Measurements from ENCODE around the gene VANGL2.

The VANGL2 gene

GRCh38 chr1:160427625-160428024 lies 27.3 kb downstream of the VANGL2 start:
- Histone ChIP-seq H3K36me3 (ENCODE audit: control insufficient read depth, insufficient read depth, low read length) (peaks cover 8% of the 10 kb centered on the region), H3K27ac (ENCODE audit: low read depth, low read length) (no peak overlapping the region), H3K27me3 (ENCODE audit: control insufficient read depth, insufficient read depth, low read length) (no peaks in the 10 kb centered on the region), H3K9ac (ENCODE audit: low read length) (no peak overlapping the region), H3K4me1 (ENCODE audit: control insufficient read depth, insufficient read depth, low read length) (no peaks in the 10 kb centered on the region), H3K4me3 (ENCODE audit: low read length) (no peak overlapping the region)

- H3K4me1 ChIP-seq (ENCODE audit: control insufficient read depth, insufficient read depth, low read length) = no peaks in the 10 kb centered on the region
- H3K9ac ChIP-seq (ENCODE audit: low read length) = no peak overlapping the region
- H3K27me3 ChIP-seq (ENCODE audit: control insufficient read depth, insufficient read depth, low read length) = no peaks in the 10 kb centered on the region
- peaks cover 8% of the 10 kb centered on the region for H3K36me3 ChIP-seq (ENCODE audit: control insufficient read depth, insufficient read depth, low read length)
- no peak overlapping the region for H3K27ac ChIP-seq (ENCODE audit: low read depth, low read length)
- no peak overlapping the region for H3K4me3 ChIP-seq (ENCODE audit: low read length)
These were observed 27.7 kb downstream of the VANGL2 start for GRCh38 chr1:160428053-160428452.

DNA sequence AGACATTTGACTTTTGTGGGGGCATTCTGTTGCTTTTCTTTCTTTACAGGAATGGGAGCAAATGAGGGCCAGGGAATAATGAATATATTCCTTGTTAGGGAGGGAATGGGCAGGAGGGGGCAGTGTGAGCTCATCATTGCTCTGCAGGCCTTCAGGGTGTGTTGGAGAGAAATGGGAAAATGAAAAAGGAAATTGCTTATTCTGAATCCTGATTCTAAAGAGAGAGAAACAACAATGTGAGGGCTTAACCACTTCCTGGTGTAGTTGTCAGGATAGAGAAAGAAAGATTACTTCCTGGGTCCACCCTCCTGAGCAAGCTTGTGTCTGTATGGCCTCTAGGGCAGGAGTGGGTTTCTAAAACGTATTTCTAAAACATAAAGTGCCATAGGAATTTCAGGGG lies 28.3 kb downstream of the VANGL2 start:
- no peak overlapping the region for H3K27ac ChIP-seq (ENCODE audit: low read depth, low read length)
- H3K27me3 ChIP-seq (ENCODE audit: control insufficient read depth, insufficient read depth, low read length) = no peaks in the 10 kb centered on the region
- H3K36me3 ChIP-seq (ENCODE audit: control insufficient read depth, insufficient read depth, low read length) = peaks cover 8% of the 10 kb centered on the region
- no peak overlapping the region for H3K9ac ChIP-seq (ENCODE audit: low read length)
- no peak overlapping the region for H3K4me3 ChIP-seq (ENCODE audit: low read length)
- H3K4me1 ChIP-seq (ENCODE audit: control insufficient read depth, insufficient read depth, low read length) = no peaks in the 10 kb centered on the region

DNA sequence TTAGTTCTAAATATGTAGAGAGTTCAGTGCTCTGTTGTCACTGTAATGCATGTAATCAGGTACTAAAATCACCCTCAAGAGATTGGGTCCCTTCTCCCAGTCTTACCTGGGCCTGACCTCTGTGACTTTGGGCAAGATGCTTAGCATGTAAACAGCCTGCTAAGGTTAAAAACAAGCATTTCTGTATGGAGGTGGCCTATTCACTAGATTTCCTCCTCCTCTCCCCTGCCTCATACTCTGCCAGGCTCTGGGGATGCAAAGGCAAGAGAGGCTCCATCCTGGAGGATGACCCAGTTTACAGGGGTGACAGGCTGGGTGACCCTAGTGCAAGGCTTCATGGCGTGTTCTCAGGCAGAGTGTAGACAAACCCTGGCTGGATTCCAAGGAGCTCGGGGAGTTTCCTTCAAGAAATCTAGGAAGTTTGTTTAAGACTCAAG lies 28.8 kb downstream of the VANGL2 start:
- H3K9ac ChIP-seq (ENCODE audit: low read length) = no peak overlapping the region
- H3K27me3 ChIP-seq (ENCODE audit: control insufficient read depth, insufficient read depth, low read length) = no peaks in the 10 kb centered on the region
- H3K4me3 ChIP-seq (ENCODE audit: low read length) = no peak overlapping the region
- no peak overlapping the region for H3K27ac ChIP-seq (ENCODE audit: low read depth, low read length)
- no peaks in the 10 kb centered on the region for H3K4me1 ChIP-seq (ENCODE audit: control insufficient read depth, insufficient read depth, low read length)
- H3K36me3 ChIP-seq (ENCODE audit: control insufficient read depth, insufficient read depth, low read length) = peaks cover 8% of the 10 kb centered on the region

GRCh38 chr1:160429702-160430535 lies 29.6 kb downstream of the VANGL2 start:
- Histone ChIP-seq H3K27ac (ENCODE audit: low read depth, low read length) (no peak overlapping the region), H3K4me1 (ENCODE audit: control insufficient read depth, insufficient read depth, low read length) (no peaks in the 10 kb centered on the region), H3K27me3 (ENCODE audit: control insufficient read depth, insufficient read depth, low read length) (no peaks in the 10 kb centered on the region), H3K9ac (ENCODE audit: low read length) (no peak overlapping the region), H3K4me3 (ENCODE audit: low read length) (no peak overlapping the region), H3K36me3 (ENCODE audit: control insufficient read depth, insufficient read depth, low read length) (peaks cover 2% of the 10 kb centered on the region)

- H3K27ac ChIP-seq (ENCODE audit: low read depth, low read length) = no peak overlapping the region
These were observed 30.6 kb downstream of the VANGL2 start for GRCh38 chr1:160431006-160431405.

DNA sequence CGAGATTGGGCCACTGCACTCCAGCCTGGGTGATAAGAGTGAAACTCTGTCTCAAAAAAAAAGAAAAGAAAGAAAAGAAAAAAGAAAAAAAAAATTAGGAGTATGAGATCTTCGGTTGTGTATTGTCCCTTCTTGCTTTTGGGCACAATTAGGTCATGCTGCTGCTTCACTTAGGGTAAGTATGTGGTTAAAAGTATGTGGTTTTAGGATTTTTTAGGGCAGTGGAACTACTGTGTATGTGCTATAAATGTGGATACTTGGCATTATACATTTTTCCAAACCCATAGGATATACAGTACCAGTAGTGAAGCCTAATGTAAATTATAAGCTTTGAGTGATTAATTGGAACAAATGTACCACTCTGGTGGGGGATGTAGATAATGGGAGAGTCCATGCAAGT lies 31.2 kb downstream of the VANGL2 start:
- Histone ChIP-seq H3K36me3 (ENCODE audit: control insufficient read depth, insufficient read depth, low read length) (no peaks in the 10 kb centered on the region), H3K27ac (ENCODE audit: low read depth, low read length) (no peak overlapping the region), H3K9ac (ENCODE audit: low read length) (no peak overlapping the region), H3K27me3 (ENCODE audit: control insufficient read depth, insufficient read depth, low read length) (no peaks in the 10 kb centered on the region), H3K4me3 (ENCODE audit: low read length) (no peak overlapping the region), H3K4me1 (ENCODE audit: control insufficient read depth, insufficient read depth, low read length) (no peaks in the 10 kb centered on the region)

More at GRCh38 chr1:160431006-160431405, 30.6 kb downstream of the VANGL2 start:
- Histone ChIP-seq H3K9ac (ENCODE audit: low read length) (no peak overlapping the region), H3K27me3 (ENCODE audit: control insufficient read depth, insufficient read depth, low read length) (no peaks in the 10 kb centered on the region), H3K36me3 (ENCODE audit: control insufficient read depth, insufficient read depth, low read length) (no peaks in the 10 kb centered on the region), H3K4me3 (ENCODE audit: low read length) (no peak overlapping the region), H3K4me1 (ENCODE audit: control insufficient read depth, insufficient read depth, low read length) (no peaks in the 10 kb centered on the region)

DNA sequence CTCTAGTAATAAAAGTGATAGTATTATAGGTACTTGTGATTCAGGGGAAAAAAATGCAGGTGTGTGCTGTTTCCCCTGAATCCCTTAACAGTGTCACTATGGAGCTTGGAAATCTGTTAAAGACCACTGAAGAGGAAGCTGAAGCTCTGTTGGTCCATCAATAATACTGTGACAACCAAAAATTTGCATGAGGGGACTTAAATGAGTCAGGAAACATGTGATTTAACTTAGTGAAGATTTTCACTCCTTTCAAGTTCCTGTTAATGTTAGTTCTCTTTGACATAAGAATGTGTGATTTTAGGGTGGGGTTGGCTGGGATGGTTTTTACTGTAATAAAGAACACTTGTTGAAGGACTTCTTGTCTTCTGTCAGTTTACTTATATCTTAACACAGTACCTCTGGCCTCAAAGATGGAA lies 32.0 kb downstream of the VANGL2 start:
- no peak overlapping the region for H3K4me3 ChIP-seq (ENCODE audit: low read length)
- H3K36me3 ChIP-seq (ENCODE audit: control insufficient read depth, insufficient read depth, low read length) = no peaks in the 10 kb centered on the region
- no peaks in the 10 kb centered on the region for H3K4me1 ChIP-seq (ENCODE audit: control insufficient read depth, insufficient read depth, low read length)
- no peak overlapping the region for H3K27ac ChIP-seq (ENCODE audit: low read depth, low read length)
- H3K9ac ChIP-seq (ENCODE audit: low read length) = no peak overlapping the region
- H3K27me3 ChIP-seq (ENCODE audit: control insufficient read depth, insufficient read depth, low read length) = no peaks in the 10 kb centered on the region

GRCh38 chr1:160436966-160437365 lies 36.6 kb downstream of the VANGL2 start:
- Histone ChIP-seq H3K27me3 (ENCODE audit: control insufficient read depth, insufficient read depth, low read length) (no peaks in the 10 kb centered on the region), H3K4me1 (ENCODE audit: control insufficient read depth, insufficient read depth, low read length) (no peaks in the 10 kb centered on the region), H3K4me3 (ENCODE audit: low read length) (no peak overlapping the region), H3K27ac (ENCODE audit: low read depth, low read length) (no peak overlapping the region), H3K9ac (ENCODE audit: low read length) (no peak overlapping the region), H3K36me3 (ENCODE audit: control insufficient read depth, insufficient read depth, low read length) (no peaks in the 10 kb centered on the region)

GRCh38 chr1:160437432-160438316 lies 37.3 kb downstream of the VANGL2 start:
- H3K9ac ChIP-seq (ENCODE audit: low read length) = no peak overlapping the region
- no peak overlapping the region for H3K27ac ChIP-seq (ENCODE audit: low read depth, low read length)
- H3K27me3 ChIP-seq (ENCODE audit: control insufficient read depth, insufficient read depth, low read length) = no peaks in the 10 kb centered on the region
- H3K36me3 ChIP-seq (ENCODE audit: control insufficient read depth, insufficient read depth, low read length) = no peaks in the 10 kb centered on the region
- peak overlapping the region; percentile 31 for H3K4me3 ChIP-seq (ENCODE audit: low read length)
- H3K4me1 ChIP-seq (ENCODE audit: control insufficient read depth, insufficient read depth, low read length) = no peaks in the 10 kb centered on the region

- no peak overlapping the region for H3K27ac ChIP-seq (ENCODE audit: low read depth, low read length)
- H3K27me3 ChIP-seq (ENCODE audit: control insufficient read depth, insufficient read depth, low read length) = no peaks in the 10 kb centered on the region
- no peaks in the 10 kb centered on the region for H3K4me1 ChIP-seq (ENCODE audit: control insufficient read depth, insufficient read depth, low read length)
- H3K4me3 ChIP-seq (ENCODE audit: low read length) = peak overlapping the region; percentile 31
- no peak overlapping the region for H3K9ac ChIP-seq (ENCODE audit: low read length)
- no peaks in the 10 kb centered on the region for H3K36me3 ChIP-seq (ENCODE audit: control insufficient read depth, insufficient read depth, low read length)
These were observed 38.1 kb downstream of the VANGL2 start for GRCh38 chr1:160438317-160438918.

- Histone ChIP-seq H3K9ac (ENCODE audit: low read length) (no peak overlapping the region), H3K36me3 (ENCODE audit: control insufficient read depth, insufficient read depth, low read length) (no peaks in the 10 kb centered on the region), H3K4me3 (ENCODE audit: low read length) (no peak overlapping the region), H3K4me1 (ENCODE audit: control insufficient read depth, insufficient read depth, low read length) (no peaks in the 10 kb centered on the region), H3K27ac (ENCODE audit: low read depth, low read length) (no peak overlapping the region), H3K27me3 (ENCODE audit: control insufficient read depth, insufficient read depth, low read length) (no peaks in the 10 kb centered on the region)
These were observed 38.6 kb downstream of the VANGL2 start for GRCh38 chr1:160438935-160439334.

Measured in rectal smooth muscle tissue (tissue), 1 donor.